ENCODE measurements around the gene CHCHD1.
"Not testable (repeated sequence)": the region's sequence is repeated elsewhere in the genome, so short reads cannot be mapped to it uniquely, and the experiment has no call there.

Gene CHCHD1

GRCh38 chr10:73791871-73792400 is 10.1 kb downstream of the CHCHD1 start:
- Histone ChIP-seq H3K4me1 (no peaks in the 10 kb centered on the region), H3K9me3 (no peaks in the 10 kb centered on the region), H3K4me3 (no peak overlapping the region), H3K27me3 (ENCODE audit: low read depth) (no peaks in the 10 kb centered on the region), H3K36me3 (replicated peaks) (peaks cover 39% of the 10 kb centered on the region)
- in situ Hi-C loops (cut with MboI; ENCODE audit: low sequenced_read_pairs) = no loop called here
- DNase-seq (ENCODE audit: low spot score in 2 of 2) = no peak

- H3K9me3 ChIP-seq = no peaks in the 10 kb centered on the region
- no peaks in the 10 kb centered on the region for H3K4me1 ChIP-seq
- H3K27me3 ChIP-seq (ENCODE audit: low read depth) = no peaks in the 10 kb centered on the region
- in situ Hi-C loops (cut with MboI; ENCODE audit: low sequenced_read_pairs) = no loop called here
- no peak overlapping the region for H3K4me3 ChIP-seq
- no peak for DNase-seq (ENCODE audit: low spot score in 2 of 2)
- H3K36me3 ChIP-seq (replicated peaks) = peaks cover 42% of the 10 kb centered on the region
Measured at GRCh38 chr10:73793456-73793855, 11.6 kb downstream of the CHCHD1 start.

GRCh38 chr10:73795491-73795890 is 13.6 kb downstream of the CHCHD1 start:
- H3K4me1 ChIP-seq; H3K9me3 ChIP-seq; in situ Hi-C loops (cut with MboI; ENCODE audit: low sequenced_read_pairs); H3K4me3 ChIP-seq; H3K27me3 ChIP-seq (ENCODE audit: low read depth); DNase-seq (ENCODE audit: low spot score in 2 of 2): not testable (repeated sequence)
- H3K36me3 ChIP-seq (replicated peaks) = peaks cover 42% of the 10 kb centered on the region

GRCh38 chr10:73796035-73796434 is 14.2 kb downstream of the CHCHD1 start:
- in situ Hi-C loops (cut with MboI; ENCODE audit: low sequenced_read_pairs); H3K4me3 ChIP-seq: not testable (repeated sequence)

GRCh38 chr10:73796766-73797165 is 14.9 kb downstream of the CHCHD1 start:
- Histone ChIP-seq H3K36me3 (replicated peaks) (peaks cover 42% of the 10 kb centered on the region), H3K9me3 (no peaks in the 10 kb centered on the region), H3K27me3 (ENCODE audit: low read depth) (no peaks in the 10 kb centered on the region), H3K4me3 (no peak overlapping the region), H3K4me1 (no peaks in the 10 kb centered on the region)
- DNase-seq (ENCODE audit: low spot score in 2 of 2) = no peak
- in situ Hi-C loops (cut with MboI; ENCODE audit: low sequenced_read_pairs) = no loop called here

More at GRCh38 chr10:73796035-73796434, 14.2 kb downstream of the CHCHD1 start:
- H3K36me3 ChIP-seq (replicated peaks) = peaks cover 41% of the 10 kb centered on the region
- DNase-seq (ENCODE audit: low spot score in 2 of 2); H3K9me3 ChIP-seq; H3K27me3 ChIP-seq (ENCODE audit: low read depth); H3K4me1 ChIP-seq: not testable (repeated sequence)

- no peak for DNase-seq (ENCODE audit: low spot score in 2 of 2)
- H3K4me1 ChIP-seq = no peaks in the 10 kb centered on the region
- peaks cover 49% of the 10 kb centered on the region for H3K36me3 ChIP-seq (replicated peaks)
- no peaks in the 10 kb centered on the region for H3K27me3 ChIP-seq (ENCODE audit: low read depth)
- no peaks in the 10 kb centered on the region for H3K9me3 ChIP-seq
- in situ Hi-C loops (cut with MboI; ENCODE audit: low sequenced_read_pairs) = no loop called here
- H3K4me3 ChIP-seq = no peak overlapping the region
Measured at GRCh38 chr10:73797324-73798025, 15.6 kb downstream of the CHCHD1 start.

- peaks cover 51% of the 10 kb centered on the region for H3K36me3 ChIP-seq (replicated peaks)
- in situ Hi-C loops (cut with MboI; ENCODE audit: low sequenced_read_pairs) = no loop called here
- H3K4me3 ChIP-seq = no peak overlapping the region
- no peaks in the 10 kb centered on the region for H3K27me3 ChIP-seq (ENCODE audit: low read depth)
- no peaks in the 10 kb centered on the region for H3K9me3 ChIP-seq
- no peak for DNase-seq (ENCODE audit: low spot score in 2 of 2)
- no peaks in the 10 kb centered on the region for H3K4me1 ChIP-seq
Measured at GRCh38 chr10:73798087-73798486, 16.2 kb downstream of the CHCHD1 start.

GRCh38 chr10:73798927-73799560 is 17.2 kb downstream of the CHCHD1 start:
- peaks cover 49% of the 10 kb centered on the region for H3K36me3 ChIP-seq (replicated peaks)
- no peaks in the 10 kb centered on the region for H3K27me3 ChIP-seq (ENCODE audit: low read depth)
- no peak for DNase-seq (ENCODE audit: low spot score in 2 of 2)
- in situ Hi-C loops (cut with MboI; ENCODE audit: low sequenced_read_pairs) = no loop called here
- H3K4me1 ChIP-seq = no peaks in the 10 kb centered on the region
- no peak overlapping the region for H3K4me3 ChIP-seq
- no peaks in the 10 kb centered on the region for H3K9me3 ChIP-seq

GRCh38 chr10:73799899-73800559 is 18.2 kb downstream of the CHCHD1 start:
- DNase-seq (ENCODE audit: low spot score in 2 of 2) = no peak
- Histone ChIP-seq H3K9me3 (no peaks in the 10 kb centered on the region), H3K27me3 (ENCODE audit: low read depth) (no peaks in the 10 kb centered on the region), H3K4me3 (no peak overlapping the region), H3K36me3 (replicated peaks) (peaks cover 46% of the 10 kb centered on the region), H3K4me1 (no peaks in the 10 kb centered on the region)
- in situ Hi-C loops (cut with MboI; ENCODE audit: low sequenced_read_pairs) = no loop called here

- H3K36me3 ChIP-seq (replicated peaks) = peaks cover 47% of the 10 kb centered on the region
- no peaks in the 10 kb centered on the region for H3K4me1 ChIP-seq
- DNase-seq (ENCODE audit: low spot score in 2 of 2) = no peak
- H3K4me3 ChIP-seq = no peak overlapping the region
- H3K9me3 ChIP-seq = no peaks in the 10 kb centered on the region
- no peaks in the 10 kb centered on the region for H3K27me3 ChIP-seq (ENCODE audit: low read depth)
- in situ Hi-C loops (cut with MboI; ENCODE audit: low sequenced_read_pairs) = no loop called here
Measured at GRCh38 chr10:73800560-73801252, 18.9 kb downstream of the CHCHD1 start.

GRCh38 chr10:73801253-73801590 is 19.4 kb downstream of the CHCHD1 start:
- in situ Hi-C loops (cut with MboI; ENCODE audit: low sequenced_read_pairs) = no loop called here
- Histone ChIP-seq H3K36me3 (replicated peaks) (peaks cover 53% of the 10 kb centered on the region), H3K4me3 (no peak overlapping the region), H3K27me3 (ENCODE audit: low read depth) (no peaks in the 10 kb centered on the region), H3K9me3 (no peaks in the 10 kb centered on the region), H3K4me1 (no peaks in the 10 kb centered on the region)
- no peak for DNase-seq (ENCODE audit: low spot score in 2 of 2)

GRCh38 chr10:73802276-73802991 is 20.6 kb downstream of the CHCHD1 start:
- Histone ChIP-seq H3K9me3 (no peaks in the 10 kb centered on the region), H3K27me3 (ENCODE audit: low read depth) (no peaks in the 10 kb centered on the region), H3K36me3 (replicated peaks) (peaks cover 53% of the 10 kb centered on the region), H3K4me1 (no peaks in the 10 kb centered on the region), H3K4me3 (no peak overlapping the region)
- in situ Hi-C loops (cut with MboI; ENCODE audit: low sequenced_read_pairs) = no loop called here
- no peak for DNase-seq (ENCODE audit: low spot score in 2 of 2)

- DNase-seq (ENCODE audit: low spot score in 2 of 2) = no peak
- H3K9me3 ChIP-seq = no peaks in the 10 kb centered on the region
- peaks cover 63% of the 10 kb centered on the region for H3K36me3 ChIP-seq (replicated peaks)
- H3K4me1 ChIP-seq = no peaks in the 10 kb centered on the region
- H3K27me3 ChIP-seq (ENCODE audit: low read depth) = no peaks in the 10 kb centered on the region
- no peak overlapping the region for H3K4me3 ChIP-seq
- in situ Hi-C loops (cut with MboI; ENCODE audit: low sequenced_read_pairs) = no loop called here
Measured at GRCh38 chr10:73803680-73804286, 21.9 kb downstream of the CHCHD1 start.

Data from HAP-1 (cell line).